M059J (cell line): ENCODE measurements around the gene CBLB. TPM values are rescaled to one million over a fixed set of nuclear protein-coding genes. Genes with fewer than 3 reads are reported as not detected.
"Not testable (repeated sequence)": the region's sequence is repeated elsewhere in the genome, so short reads cannot be mapped to it uniquely, and the experiment has no call there.

ENCODE experiments used
- DNase-seq: peaks from one replicate; pipeline ENCODE4 v3.0.0-alpha.2; 2012; ENCODE audit warnings: low read depth
- total RNA-seq: library from RNA; depleted of rRNA; stranded (reverse); fragments of >200 nt; shearing (Covaris generic); gene quantifications from 2 replicates; pipeline ENCODE4 v1.2.3, GENCODE V29; 2014

Gene CBLB
- total RNA-seq, 1 experiment from 2014 or later = 11.4 TPM

DNA sequence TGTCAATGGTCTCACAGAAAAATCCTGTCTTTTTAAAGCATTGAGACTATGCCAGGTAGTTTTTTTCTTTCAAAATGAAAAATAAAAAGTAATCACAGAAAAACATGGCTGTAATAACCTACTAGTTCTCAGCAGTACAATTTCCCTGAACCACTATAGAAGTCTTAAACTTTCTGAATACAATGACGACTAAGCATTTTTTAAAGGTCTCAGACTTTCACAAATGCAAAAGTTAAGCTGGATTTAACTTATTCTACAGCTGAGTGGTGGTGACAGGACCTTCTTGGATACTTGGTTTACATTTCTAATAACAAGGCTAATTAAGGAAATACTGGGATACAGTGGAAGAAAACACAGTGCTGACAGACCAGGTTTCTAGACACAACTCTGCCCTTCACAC lies 81.8 kb downstream of the CBLB start:
- DNase-seq = no peak

- DNase-seq = no peak
Measured at GRCh38 chr3:105786241-105786640, 82.6 kb downstream of the CBLB start.

DNA sequence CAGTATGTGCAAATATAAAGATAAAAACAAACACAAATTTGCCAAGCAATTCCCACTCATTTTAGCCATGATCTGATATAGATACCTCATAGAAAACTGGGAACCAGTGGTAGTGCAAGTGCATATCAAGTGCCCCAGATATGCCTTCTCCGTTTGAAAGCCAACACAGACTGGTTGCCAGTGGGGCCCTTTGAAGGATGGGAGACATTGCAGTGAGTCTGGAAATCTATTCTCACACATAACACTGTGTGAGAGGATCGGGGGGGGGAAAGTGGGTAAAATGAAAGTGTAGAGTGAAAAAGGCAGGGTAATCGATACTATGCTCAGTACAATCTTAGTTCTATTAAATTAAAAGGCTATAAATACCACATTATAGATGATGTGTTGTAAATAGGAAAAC lies 83.0 kb downstream of the CBLB start:
- no peak for DNase-seq

DNA sequence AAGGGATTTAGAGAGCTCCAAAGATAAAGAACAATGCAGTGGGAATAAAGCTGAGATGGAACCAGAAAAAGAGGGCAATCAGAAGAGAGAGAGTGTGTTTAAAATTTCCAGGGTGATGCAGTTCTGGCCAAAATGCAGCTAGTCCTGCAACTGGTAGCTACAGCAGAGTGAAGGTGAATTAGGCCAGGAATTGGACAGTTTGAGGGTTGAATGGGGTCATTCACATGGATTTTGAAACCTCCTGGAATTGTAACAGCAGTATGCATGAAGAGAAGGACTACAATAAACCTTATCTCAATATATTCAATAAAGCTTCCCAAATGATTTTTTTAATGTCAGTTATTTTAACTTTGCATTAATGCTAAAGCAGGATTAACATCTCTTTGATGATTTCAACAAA lies 85.2 kb downstream of the CBLB start:
- no peak for DNase-seq

- no peak for DNase-seq
Measured at GRCh38 chr3:105781871-105782270, 86.9 kb downstream of the CBLB start.

DNA sequence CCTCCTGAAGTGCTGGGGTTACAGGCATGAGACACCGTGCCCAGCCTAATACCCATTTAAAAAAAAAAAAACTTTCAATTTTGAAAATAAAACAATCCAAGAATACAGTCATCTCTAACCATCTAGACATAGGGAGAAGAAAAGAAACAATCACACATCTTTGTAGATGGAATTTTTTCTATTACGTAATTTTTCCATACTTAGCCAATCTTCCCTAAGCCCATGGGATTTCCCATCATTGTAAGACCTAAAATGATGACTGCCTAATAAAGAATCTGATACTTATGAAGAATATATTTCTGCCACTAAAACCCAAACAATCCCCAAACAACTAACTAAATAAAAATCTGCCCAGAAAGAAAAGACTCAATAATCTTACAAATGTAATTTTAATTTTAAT lies 88.7 kb downstream of the CBLB start:
- DNase-seq = no peak

DNA sequence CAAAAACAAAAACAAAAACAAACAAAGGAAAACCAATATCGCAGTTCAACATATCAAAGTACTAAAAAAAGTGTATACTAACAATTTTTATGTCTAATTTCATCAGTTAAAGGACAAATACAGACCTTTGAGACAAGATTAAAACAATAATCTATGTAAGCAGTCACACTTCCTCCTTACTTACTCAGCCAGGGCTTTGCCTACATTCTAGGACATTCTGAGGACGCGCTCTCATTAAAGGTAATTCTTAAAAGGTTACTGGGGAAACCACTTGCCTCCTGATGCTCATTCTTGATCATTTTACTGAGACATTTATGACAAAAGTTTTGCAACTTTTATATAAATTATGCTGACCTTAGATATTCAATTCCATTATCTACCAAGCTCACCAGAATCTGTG lies 93.4 kb downstream of the CBLB start:
- DNase-seq = no peak

- no peak for DNase-seq
Measured at GRCh38 chr3:105774444-105775180, 94.2 kb downstream of the CBLB start.

DNA sequence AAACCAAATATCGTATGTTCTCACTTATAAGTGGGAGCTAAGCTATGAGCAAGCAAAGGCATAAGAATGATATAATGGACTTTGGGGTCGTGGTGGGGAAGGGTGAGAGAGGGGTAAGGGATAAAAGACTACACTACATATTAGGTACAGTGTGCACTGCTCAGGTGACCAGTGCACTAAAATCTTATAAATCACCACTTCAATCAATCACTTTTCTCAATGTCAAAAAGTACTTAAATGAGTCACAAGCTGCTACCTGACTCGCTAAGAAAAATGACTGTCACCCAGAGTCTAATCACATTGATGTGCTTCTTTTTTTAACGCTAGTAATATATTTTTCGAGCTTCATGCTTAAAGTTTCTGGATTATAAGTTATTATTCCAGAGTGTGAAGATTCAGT lies 95.5 kb downstream of the CBLB start:
- DNase-seq = no peak

DNA sequence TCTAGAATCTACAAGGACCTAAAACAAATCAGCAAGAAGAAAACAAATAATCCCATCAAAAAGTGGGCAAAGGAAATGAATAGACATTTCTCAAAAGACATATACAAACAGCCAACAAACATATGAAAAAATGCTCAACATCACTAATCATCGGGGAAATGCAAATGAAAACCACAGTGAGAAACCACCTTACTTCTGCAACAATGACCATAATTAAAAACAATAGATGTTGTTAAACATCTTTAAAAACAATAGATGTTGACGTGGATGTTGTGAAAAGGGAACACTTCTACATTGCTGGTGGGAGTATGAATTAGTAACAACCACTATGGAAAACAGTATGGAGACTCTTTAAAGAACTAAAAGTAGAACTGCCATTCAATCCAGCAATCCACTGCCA lies 96.2 kb downstream of the CBLB start:
- DNase-seq = no peak

GRCh38 chr3:105771392-105771791 lies 97.4 kb downstream of the CBLB start:
- DNase-seq = no peak

DNA sequence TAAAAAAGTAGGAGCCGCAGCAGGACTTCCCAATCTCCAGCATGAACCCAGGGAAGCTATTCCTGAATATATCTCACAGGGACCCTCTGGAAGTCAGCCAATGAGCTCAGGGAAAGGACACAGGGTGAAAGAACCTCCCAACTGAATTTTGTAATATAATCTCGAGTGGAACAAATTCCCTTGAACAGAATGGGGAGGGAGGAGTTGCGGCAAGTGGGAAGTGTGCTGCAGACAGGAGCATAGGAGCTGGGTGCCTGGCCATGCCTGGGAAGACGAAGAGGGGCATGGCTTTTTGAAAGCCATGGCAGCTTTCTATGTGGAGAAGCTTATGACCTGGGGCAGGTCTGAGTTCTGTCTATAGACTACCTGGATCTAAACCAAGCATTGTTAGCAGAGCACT lies 98.4 kb downstream of the CBLB start:
- DNase-seq = no peak

DNA sequence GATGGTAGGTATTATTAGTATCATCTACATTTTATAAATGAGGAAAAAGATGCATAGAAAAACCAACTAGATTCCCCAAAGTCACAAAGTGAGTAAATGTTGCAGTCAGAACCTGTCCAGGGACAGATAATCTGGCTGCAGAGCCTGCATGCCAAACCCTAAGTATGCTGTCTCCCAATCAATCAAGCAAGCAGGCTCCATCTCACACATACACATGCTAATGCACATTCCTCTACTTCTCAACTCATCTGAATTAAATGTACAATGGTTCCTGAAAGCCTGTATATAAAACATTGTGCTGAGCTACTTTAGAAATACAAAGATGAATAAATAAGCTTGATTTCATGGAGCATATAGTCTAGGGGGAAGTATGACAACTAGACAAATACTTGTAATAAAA lies 101.0 kb downstream of the CBLB start:
- DNase-seq = no peak

DNA sequence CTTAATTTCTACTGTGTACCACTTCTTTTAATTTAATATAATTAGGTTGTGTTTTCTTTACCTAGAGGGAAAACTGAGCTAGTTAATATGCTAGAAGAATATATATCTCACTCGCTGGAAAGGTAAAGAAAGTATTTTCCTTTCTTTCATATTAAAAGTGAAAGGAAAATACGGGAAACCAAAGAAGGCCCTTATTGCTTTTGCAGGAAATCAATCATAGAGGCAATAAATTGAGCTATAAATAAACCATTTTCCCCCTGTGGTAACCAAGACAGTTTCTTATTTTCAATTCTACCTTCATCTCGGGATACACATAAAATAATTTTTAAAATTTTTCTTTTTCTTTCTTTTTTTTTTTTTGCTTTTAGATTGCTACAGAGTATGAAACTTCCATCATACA lies 101.6 kb downstream of the CBLB start:
- DNase-seq = no peak

DNA sequence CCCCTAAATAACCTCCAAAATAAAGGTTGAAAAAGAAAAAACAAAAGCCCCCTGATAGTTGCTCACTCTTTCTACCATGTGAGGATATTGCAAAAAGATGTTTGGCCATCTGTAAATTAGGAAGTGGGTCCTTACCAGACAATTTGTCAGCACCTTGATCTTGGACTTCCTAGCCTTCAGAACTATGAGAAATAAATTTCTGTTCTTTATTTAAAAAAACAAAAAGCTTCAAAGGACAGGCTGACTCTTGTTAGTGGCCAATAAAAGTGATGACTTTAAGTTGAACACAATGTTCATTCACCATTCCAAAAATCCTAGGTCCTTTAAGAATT lies 103.5 kb downstream of the CBLB start:
- DNase-seq = no peak

DNA sequence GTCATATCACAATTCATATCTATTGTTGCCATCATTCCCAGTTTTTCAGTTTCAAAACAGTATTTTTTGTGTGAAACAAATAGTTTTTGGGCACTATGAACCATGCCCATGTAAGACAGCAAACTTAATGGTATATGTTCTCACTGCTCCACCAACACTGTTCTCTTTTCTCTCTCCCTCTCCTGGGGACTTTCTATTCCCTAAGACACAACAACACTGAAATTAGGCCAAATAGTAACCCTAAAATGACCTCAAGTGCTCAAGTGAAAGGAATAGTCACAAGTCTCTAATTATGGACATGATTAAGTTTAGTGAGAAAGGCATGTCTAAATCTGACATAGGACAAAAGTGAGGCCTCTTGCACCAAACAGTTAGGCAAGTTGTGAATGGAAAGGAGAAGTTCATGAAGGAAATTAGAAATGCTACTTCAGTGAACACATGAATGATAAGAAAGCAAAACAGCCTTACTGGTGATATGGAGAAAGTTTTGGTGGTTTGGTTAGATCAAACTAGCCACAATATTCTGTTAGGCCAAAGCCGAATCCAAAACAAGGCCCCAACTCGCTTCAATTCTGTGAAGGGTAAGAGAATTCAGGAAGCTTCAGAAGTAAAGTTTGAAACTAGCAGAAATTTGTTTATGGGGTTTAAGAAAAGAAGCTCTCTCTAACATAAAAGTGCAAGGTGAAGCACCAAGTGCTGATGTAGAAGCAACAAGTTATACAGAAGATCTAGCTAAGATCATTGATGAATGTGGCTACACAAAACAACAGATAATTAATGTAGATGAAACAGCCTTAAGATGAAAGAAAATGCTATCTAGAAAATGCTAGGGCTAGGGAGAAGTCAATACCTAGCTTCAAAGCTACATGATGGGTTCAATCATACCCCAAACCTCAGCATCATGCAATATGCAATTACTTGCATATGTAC lies 104.2 kb downstream of the CBLB start:
- no peak for DNase-seq

DNA sequence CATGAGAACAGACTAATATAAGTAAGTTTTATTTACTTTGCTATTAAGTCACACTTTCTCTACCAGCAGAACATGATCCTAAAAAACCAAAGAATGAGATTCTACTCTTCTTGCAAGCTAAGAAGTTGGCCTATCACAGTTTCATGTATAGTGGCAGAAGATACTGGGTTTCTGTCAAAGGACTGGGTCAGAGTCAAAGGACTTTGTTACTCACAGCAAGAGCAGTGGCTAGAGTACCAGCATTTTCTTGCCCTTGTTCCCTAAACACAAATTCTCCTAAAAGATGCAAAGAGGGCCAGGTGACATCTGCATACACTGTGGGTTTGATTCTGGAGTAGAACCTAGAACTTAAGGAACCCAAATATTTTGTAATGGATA lies 105.2 kb downstream of the CBLB start:
- DNase-seq = no peak

GRCh38 chr3:105762749-105763658 lies 105.8 kb downstream of the CBLB start:
- DNase-seq = no peak

GRCh38 chr3:105762214-105762613 lies 106.6 kb downstream of the CBLB start:
- DNase-seq = not testable (repeated sequence)

- no peak for DNase-seq
Measured at GRCh38 chr3:105759442-105760078, 109.3 kb downstream of the CBLB start.

DNA sequence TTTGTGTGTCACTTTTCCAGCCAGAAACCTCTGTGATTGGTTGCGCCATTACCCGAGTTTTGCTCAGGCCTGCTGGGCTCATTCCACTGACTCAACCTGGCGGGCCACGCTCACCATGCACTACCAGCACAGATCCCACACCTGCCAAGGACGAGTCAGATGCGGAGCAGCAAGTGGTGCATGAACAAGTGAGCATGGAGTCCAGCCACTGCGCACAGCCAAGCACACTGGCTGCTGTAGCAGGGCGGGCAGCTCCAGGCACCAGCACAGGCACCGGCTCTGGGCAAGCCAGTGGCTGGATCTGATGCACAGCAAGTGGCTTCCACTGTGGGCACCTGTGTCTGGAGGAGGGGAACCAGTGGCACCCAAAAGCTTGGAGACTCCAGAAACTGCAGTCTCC lies 110.4 kb downstream of the CBLB start:
- DNase-seq = no peak
